Measurements from ENCODE around the gene LDLRAP1.

- TF ChIP-seq MAX (IDR thresholded peaks at IDR 0.05; ENCODE audit: insufficient read depth, insufficient read length): no peak
- no peak for TF ChIP-seq POLR2A (IDR thresholded peaks at IDR 0.05; ENCODE audit: low read depth, low read length)
- TF ChIP-seq CTCF (IDR thresholded peaks at IDR 0.05; ENCODE audit: extremely low read depth in 1 of 2, insufficient read depth in 1 of 2, low read depth in 1 of 2, low read length in 2 of 2): no peak
- no peak for TF ChIP-seq POLR2AphosphoS5 (IDR thresholded peaks at IDR 0.05; ENCODE audit: insufficient read depth, low read depth, low read length)
- no peak for TF ChIP-seq EZH2 (IDR thresholded peaks at IDR 0.05; ENCODE audit: borderline replicate concordance, low read depth, low read length, severe bottlenecking)
Observed at GRCh38 chr1:25576459-25577133, 33.2 kb downstream of the LDLRAP1 start.

Measured in endothelial cell of umbilical vein (primary cell).